GM12801 (cell line): ENCODE data around the gene NNAT.

Experiments
- TF ChIP-seq, protein P1 (sequence below): IDR thresholded peaks from one replicate; pipeline ENCODE4 v1.5.1; 2011; ENCODE audit warnings: control low read depth; ENCODE audit not compliant: insufficient read length; ENCODE audit errors: extremely low read depth

The NNAT gene

DNA sequence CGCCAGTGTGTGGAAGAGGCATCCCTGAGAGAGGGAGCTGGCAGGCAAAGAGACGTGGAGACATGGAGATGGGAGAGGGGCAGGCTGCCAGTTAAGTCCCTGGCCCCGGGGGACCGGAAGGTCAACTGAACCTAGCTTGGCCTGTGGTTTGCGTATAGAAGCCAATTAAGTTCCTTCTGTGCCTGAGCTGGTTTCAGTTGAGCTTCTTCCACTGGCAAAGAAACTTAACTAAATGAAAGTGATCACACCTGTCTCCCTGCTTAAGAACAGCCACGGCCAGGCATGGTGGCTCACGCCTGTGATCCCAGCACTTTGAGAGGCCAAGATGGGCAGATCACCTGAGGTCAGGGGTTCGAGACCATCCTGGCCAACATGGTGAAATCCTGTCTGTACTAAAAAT, 26.7 kb upstream of the NNAT start:
- TF ChIP-seq, protein P1, sequence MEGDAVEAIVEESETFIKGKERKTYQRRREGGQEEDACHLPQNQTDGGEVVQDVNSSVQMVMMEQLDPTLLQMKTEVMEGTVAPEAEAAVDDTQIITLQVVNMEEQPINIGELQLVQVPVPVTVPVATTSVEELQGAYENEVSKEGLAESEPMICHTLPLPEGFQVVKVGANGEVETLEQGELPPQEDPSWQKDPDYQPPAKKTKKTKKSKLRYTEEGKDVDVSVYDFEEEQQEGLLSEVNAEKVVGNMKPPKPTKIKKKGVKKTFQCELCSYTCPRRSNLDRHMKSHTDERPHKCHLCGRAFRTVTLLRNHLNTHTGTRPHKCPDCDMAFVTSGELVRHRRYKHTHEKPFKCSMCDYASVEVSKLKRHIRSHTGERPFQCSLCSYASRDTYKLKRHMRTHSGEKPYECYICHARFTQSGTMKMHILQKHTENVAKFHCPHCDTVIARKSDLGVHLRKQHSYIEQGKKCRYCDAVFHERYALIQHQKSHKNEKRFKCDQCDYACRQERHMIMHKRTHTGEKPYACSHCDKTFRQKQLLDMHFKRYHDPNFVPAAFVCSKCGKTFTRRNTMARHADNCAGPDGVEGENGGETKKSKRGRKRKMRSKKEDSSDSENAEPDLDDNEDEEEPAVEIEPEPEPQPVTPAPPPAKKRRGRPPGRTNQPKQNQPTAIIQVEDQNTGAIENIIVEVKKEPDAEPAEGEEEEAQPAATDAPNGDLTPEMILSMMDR, result no peak

DNA sequence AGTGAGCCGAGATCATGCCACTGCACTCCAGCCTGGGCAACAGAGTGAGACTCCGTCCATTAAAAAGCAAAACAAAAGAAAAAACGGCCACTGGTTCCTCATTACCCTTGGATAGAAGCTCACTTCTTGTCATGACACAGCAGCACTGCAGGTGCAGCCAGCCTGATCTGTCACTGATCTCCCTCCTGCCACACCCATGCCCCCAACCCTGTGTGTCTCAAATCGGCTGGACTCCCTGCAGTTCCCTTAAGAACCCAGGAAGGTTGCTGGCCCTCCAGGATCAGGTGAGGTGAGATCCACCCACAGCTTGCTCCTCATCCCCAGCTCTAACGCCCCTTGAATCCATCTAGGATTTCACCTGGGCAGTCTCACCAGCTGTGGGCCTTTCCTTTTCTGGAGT, 26.3 kb upstream of the NNAT start:
- TF ChIP-seq, protein P1, result no peak

DNA sequence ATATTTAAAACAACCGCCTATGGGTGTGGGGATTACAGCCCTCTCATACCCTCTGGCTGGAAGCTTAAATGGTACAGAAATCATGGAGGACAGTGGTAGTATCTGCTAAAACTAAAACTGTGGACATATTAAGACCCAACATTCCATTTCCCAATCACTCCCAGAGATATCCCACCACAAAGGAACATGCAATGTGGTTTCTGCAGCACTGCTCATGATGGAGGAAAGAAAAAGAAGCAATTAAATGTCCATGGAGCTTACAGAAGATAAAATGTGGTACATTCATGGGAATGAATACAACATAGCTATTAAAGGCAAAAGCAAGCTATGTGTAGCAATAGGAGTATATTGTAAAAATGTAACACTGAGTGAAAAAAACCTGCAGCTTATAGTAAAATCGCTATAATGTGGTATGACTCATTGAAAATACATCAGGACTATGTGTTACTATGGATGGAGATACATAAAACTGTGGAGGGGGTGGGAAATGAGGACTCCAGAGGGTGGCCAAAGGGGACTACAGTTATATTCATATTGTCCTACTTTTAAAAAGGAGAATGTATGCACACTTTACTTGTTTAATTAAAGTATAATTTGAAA, 22.9 kb upstream of the NNAT start:
- TF ChIP-seq, protein P1, result no peak

DNA sequence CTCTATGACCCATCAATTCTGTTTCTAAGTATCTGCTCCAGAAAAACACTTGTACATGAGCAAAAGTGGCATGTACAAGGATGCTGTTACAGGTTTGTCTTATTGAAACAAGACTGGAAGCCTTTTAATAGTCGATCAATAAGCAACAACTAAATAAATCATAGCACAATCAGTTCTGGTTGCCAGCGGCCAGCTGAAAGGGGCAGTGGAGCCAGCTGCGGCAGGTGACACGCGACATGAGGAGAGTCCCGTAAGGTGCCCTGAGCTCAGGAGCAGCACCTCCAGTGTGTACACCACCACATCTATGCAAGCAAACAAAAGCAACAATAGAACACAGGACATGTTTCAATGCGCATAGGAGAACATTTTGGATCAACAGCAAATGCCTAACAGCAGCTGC, 20.7 kb upstream of the NNAT start:
- TF ChIP-seq, protein P1, result no peak

DNA sequence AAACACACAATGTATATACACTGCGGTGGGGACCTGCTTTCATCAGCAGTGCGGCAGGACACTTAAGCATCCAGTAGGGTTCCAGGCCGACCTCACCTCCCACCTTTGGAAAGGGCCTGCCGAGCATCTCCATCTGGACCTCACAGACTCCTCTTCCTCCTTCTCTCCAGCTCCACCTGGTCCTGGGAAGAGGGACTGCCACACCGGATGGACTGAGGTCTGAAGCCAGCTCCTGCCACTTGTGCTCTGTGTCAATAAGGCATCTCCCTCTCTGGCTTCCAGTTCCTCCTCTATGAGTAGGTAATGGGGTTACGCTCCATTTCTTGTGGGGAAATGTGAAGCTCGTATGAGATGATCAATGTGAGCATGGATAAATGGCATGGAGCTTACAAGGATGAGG, 19.1 kb upstream of the NNAT start:
- TF ChIP-seq, protein P1, result no peak

DNA sequence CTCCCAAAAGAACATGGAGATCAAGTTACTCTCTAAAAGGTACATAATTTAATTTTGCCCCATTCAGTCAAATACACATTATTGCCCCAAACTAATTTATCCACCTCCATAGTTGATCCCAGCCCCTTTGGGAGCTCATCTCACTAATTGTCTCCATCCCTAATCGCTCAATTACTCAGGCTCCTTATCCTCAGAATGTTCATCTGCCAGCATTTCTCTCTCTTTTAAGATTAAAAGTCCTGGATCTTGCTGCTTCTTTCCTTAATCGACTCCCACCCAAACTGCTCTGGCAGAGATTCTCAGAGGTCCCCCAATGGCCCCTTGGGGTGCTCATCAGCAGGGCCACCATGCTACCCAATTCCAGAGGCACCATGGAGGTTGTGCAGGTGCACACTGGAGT, 18.4 kb upstream of the NNAT start:
- TF ChIP-seq, protein P1, result no peak

DNA sequence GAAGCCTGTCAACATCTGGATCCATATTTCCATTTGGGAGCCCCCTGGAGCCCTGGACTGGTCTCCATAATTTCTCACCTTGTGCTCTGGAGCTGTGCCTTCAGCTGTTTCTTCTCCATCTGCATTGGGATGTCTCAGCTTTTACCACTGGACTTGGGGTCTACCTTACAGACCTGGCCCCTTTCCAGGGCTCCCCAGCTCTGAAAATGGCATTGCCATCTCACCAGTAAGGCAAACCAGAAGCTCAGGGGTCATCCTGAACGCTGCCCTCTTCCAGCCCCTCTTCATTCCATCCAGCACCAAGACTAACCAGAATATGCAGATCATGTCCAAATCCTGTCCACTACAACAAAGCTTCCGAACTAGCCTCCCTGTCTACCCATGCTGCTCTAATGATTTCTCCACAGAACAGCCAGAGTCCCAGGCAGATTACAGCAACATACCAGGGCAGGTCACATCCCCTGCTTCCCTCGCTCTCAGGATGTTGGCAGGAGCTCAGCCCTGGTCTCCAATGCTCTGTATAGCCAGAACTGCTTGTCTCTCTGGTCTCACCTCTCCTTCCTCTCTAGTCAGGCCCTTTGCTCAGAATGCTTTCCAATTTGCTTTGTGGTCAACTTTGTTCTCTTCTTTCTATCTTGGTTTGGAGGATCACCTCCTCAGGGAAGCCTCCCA, 17.7 kb upstream of the NNAT start:
- TF ChIP-seq, protein P1, result no peak
